SKM-1 (cell line): ENCODE measurements around the gene MTHFD1L.
"Not testable (repeated sequence)": the region's sequence is repeated elsewhere in the genome, so short reads cannot be mapped to it uniquely, and the experiment has no call there.

Experiments used
- DNase-seq: peaks from one replicate; lab custom pipeline; 2025; ENCODE audit not compliant: unreplicated experiment; lab: John Stamatoyannopoulos, UW

MTHFD1L gene

GRCh38 chr6:151012321-151013294, 147.1 kb downstream of the MTHFD1L start:
- no peak for DNase-seq

GRCh38 chr6:151014404-151015100, 149.1 kb downstream of the MTHFD1L start:
- DNase-seq = peak; percentile 7

- DNase-seq = no peak
Measured at GRCh38 chr6:151015101-151015700, 149.7 kb downstream of the MTHFD1L start.

- DNase-seq = no peak
Measured at GRCh38 chr6:151016107-151016506, 150.6 kb downstream of the MTHFD1L start.

- no peak for DNase-seq
Measured at GRCh38 chr6:151018046-151018445, 152.5 kb downstream of the MTHFD1L start.

- no peak for DNase-seq
Measured at GRCh38 chr6:151018911-151019782, 153.6 kb downstream of the MTHFD1L start.

- DNase-seq = no peak
Measured at GRCh38 chr6:151021896-151022295, 156.4 kb downstream of the MTHFD1L start.

- no peak for DNase-seq
Measured at GRCh38 chr6:151022492-151022891, 157.0 kb downstream of the MTHFD1L start.

GRCh38 chr6:151023342-151023741, 157.8 kb downstream of the MTHFD1L start:
- no peak for DNase-seq

- DNase-seq = no peak
Measured at GRCh38 chr6:151024597-151024996, 159.1 kb downstream of the MTHFD1L start.

GRCh38 chr6:151025076-151025475, 159.6 kb downstream of the MTHFD1L start:
- no peak for DNase-seq

- no peak for DNase-seq
Measured at GRCh38 chr6:151026041-151026663, 160.7 kb downstream of the MTHFD1L start.

- DNase-seq = no peak
Measured at GRCh38 chr6:151027295-151027747, 161.8 kb downstream of the MTHFD1L start.

- no peak for DNase-seq
Measured at GRCh38 chr6:151027936-151028838, 162.7 kb downstream of the MTHFD1L start.

GRCh38 chr6:151029970-151030369, 164.5 kb downstream of the MTHFD1L start:
- DNase-seq = no peak

GRCh38 chr6:151032034-151032433, 166.5 kb downstream of the MTHFD1L start:
- DNase-seq = no peak

- no peak for DNase-seq
Measured at GRCh38 chr6:151034825-151035781, 169.6 kb downstream of the MTHFD1L start.

- not testable (repeated sequence) for DNase-seq
Measured at GRCh38 chr6:151036211-151036721, 170.8 kb downstream of the MTHFD1L start.
